ENCODE data around the gene SMAD2.

Gene SMAD2

DNA sequence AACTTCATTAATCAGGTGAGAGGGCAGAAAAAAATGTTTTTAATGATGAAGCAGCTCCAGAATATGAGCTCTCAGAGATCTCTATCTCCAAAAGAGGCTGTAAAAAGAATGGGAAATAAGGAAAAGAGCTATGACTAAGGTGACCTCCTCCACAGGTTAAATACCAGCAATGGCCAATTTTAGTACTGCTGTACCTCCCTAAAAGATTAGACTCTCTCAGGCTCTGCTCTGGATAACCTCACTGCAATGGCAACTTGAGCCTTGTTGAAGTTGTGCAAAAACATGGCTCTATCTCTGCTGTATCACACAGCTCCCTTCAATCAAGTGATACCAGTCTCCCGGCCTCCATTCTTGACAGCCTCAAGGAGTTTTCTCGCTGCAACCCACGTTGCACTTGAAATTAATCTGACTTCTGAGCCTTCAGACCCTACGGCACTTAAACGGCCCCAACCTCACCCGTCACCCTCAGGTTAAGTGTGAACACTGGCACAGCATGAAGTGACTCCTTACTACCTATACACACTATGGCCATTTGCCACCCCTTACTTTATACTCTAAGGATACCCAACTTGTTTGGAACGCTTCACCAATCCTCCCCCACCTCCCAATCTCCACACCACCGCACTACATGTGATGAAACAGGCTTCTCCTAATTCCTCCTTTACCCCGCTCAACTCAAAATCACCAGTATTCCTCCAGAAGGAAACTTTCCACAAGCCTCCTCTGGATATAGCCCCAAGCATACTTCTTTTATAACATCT, 36.3 kb downstream of the SMAD2 start:
- DNase-seq: no peak

GRCh38 chr18:47893047-47893446, 37.4 kb downstream of the SMAD2 start:
- no peak for DNase-seq

- DNase-seq: no peak
Measured at GRCh38 chr18:47888156-47888555, 42.3 kb downstream of the SMAD2 start.

GRCh38 chr18:47887227-47887626, 43.2 kb downstream of the SMAD2 start:
- no peak for DNase-seq

DNA sequence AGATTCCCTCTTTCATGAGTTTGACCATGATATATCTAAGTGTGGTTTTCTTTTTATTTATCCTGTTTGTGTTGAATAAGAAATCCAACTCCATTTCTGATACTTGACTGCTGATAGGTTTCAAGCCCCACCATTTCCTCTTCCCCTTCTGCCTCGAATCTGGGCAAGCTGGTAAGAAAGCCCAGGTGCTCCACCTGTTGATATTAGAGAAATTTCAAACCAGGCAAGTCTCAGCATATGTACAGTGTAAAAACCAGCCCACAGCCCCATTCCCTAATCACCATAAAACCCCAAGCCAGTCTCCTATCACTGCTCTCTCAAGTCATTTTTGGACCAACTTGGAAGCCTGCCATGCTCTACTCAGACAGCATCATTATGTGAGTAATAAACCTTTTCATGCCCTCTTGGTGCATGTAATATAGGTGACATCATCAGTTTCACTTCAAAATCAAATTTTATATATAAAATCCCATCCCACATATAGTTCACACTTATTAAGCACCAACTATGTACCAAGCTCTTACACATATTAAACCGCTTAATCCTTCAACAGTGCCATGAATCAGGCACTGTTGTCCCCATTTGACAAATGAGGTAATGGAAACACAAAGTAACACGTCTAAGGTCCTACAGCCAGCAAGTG, 46.6 kb downstream of the SMAD2 start:
- no peak for DNase-seq

- no peak for DNase-seq
Measured at GRCh38 chr18:47882641-47883040, 47.8 kb downstream of the SMAD2 start.

DNA sequence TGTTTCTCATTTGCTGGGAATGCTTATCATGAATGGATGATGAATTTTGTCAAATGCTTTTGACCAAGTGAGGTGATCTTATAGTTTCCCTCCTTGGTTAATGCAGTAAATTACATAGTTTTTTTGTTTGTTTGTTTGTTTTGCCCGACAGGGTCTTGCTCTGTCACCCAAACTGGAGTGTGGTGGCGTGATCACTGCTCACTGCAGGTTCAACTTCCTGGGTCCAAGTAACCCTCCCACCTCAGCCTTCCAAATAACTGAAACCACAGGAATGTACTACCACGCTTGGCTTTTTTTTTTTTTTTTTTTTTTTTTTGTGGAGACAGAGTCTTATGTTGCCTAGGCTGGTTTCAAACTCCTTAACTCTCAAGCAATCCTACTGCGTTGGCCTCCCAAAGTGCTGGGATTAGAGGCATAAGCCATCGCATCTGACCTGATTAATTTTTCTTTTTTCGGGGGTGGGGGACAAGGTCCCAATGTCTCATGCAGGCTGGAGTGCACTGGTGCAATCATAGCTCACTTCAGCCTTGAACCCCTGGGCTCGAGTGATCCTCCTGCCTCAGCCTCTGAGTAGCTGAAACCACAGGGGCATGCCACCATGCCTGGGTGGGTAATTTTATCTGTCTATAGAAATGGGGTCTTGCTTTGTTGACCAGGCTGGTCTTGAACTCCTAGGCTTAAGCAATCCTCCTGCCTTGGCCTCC, 48.6 kb downstream of the SMAD2 start:
- no peak for DNase-seq

DNA sequence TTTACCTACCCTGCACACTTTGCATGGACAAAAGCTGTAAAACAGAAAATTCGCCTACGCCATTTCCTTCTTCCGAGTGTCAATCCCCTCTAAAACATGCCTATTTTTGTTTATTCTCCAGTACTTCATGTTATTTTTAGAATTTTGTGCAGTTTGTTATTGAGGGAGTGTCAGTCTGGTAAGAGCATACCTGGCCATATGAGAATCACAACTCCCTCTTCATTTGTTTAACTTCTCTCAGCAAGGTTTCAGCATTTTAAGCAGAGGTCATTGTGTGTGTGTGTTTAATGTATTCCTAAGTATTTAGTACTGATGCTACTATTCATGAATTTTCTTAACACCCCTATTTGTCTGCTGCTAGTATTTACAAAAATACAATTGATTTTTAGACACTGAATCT, 49.4 kb downstream of the SMAD2 start:
- DNase-seq: no peak

DNA sequence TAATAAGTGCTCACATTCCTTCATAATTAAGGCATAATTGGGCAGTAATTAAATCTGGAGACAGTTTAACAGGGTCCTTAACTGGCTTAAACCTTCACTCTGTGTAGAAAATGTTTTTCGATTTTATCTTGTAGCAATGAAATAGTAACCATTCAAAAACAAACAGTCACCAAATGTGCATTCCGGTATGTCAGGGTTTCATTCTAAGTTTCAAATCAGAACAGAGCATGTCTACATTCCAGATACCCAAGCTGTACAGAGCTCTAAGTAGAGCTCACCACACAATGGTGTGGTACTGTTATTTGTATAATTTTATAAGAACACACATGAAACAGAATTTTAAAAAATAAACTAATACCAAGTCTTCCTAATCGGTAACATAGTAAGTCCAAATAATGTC, 52.6 kb downstream of the SMAD2 start:
- no peak for DNase-seq

- DNase-seq: no peak
Measured at GRCh38 chr18:47876813-47877212, 53.6 kb downstream of the SMAD2 start.

DNA sequence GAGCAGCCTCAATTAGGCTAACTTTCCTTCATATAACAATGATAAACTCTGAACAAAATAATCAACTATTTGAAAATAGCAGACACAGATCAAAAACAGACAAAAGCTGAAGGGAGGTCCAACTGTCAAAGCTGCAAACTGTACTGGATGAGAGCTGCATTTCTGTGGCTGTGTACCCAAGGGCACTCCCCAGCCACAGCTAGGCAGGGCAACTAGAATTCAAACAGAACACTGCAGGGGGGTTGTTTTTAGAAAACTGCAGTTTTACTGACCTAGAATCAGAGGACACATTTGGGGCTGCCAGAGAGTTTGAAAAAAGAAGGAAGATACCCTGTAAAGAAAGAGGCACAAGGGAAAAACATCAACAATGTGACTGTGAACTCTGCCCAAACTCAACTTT, 56.8 kb downstream of the SMAD2 start:
- DNase-seq: no peak

- DNase-seq: no peak
Measured at GRCh38 chr18:47872426-47872825, 58.0 kb downstream of the SMAD2 start.

DNA sequence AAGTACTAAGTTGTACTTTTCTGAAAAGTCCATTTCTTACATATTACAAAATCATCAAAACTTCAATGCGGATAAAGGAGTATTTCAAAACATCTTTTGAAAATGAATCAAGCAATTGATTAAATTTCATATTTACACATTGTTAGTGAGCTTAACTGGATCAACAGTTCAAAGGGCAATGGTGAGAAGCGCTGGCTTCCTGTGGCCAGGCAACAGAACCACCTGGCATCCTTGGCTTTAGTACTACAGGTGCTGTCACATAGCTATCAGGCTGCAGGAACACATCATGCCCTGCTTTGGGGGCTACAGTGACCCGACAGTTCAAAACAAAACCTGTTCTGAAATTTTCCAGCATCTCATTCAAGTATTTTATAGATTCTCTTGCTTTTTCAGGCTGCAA, 59.2 kb downstream of the SMAD2 start:
- no peak for DNase-seq

DNA sequence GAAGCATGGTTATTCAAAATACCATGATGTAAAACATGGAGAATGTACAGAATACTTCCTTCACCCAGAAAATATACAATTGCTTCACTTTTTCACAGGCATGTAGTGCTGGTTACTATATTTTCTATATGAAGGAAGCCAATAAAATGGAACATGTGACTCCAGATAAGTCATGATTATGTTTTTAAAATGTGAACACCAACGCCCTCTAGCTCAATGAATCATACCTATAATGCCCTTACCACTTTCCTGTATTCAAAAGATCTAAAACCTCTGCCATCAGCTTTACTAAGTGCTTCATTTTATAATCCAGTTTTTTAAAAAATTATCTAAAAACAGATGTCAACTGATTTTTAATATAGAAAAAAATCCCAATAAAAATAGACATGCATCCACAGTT, 59.9 kb downstream of the SMAD2 start:
- no peak for DNase-seq

- DNase-seq: no peak
Measured at GRCh38 chr18:47868744-47869143, 61.7 kb downstream of the SMAD2 start.

GRCh38 chr18:47865183-47865582, 65.3 kb downstream of the SMAD2 start:
- no peak for DNase-seq

GRCh38 chr18:47863041-47863440, 67.4 kb downstream of the SMAD2 start:
- no peak for DNase-seq

DNA sequence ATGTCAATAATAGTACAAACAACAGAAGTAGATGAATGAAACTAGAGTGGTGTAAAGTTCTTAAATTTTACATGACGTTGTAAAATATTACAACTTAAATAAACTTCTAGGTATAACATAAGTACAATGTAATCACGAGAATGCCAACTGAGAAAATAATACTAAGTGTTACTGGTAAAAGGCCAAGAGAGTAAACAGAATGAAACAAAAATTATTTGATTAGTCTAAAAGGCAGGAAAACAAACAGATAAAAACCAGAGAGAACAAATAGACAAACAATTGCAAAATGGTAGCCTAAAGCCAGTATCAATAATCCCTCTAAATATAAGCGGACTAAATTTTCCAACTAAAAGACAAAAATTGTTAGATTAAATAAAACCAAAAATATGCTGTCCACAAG, 71.9 kb downstream of the SMAD2 start:
- DNase-seq: no peak

DNA sequence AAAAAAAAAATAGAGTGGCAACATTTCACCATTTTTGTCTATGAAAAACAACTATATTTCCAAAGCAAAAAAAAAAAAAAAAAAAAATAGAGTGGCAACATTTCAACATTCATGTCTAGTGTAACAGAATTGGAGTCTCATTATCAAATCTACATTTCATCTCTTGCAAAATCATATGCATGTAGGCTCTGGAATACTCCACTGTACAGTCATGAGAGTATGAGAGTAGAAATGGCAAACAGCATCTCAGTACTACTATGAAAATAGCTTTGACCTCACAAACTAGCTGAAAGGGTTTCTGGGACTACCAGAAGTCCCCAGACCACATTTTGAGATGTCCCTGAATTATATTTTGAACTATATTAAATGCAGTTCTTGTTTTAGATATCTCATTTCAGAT, 82.8 kb downstream of the SMAD2 start:
- DNase-seq: no peak

DNA sequence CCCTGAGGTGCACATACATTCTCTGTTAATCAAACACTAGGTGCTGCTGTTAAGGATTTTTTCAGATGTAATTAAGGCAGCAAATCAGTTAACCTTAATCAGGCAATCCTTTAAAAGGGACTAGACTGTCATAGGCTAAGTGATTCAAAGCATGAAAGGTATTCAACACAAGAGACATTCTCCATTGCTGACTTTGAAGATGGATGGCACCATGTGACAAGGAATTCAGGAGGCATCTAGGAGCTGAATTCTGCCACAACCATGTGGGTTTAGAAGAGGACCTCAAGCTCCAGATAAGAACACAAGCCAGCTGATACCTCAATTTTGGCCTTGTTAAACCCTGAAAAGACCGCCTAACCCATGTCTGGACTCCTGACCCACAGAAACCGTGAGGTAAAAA, 84.0 kb downstream of the SMAD2 start:
- DNase-seq: no peak

DNA sequence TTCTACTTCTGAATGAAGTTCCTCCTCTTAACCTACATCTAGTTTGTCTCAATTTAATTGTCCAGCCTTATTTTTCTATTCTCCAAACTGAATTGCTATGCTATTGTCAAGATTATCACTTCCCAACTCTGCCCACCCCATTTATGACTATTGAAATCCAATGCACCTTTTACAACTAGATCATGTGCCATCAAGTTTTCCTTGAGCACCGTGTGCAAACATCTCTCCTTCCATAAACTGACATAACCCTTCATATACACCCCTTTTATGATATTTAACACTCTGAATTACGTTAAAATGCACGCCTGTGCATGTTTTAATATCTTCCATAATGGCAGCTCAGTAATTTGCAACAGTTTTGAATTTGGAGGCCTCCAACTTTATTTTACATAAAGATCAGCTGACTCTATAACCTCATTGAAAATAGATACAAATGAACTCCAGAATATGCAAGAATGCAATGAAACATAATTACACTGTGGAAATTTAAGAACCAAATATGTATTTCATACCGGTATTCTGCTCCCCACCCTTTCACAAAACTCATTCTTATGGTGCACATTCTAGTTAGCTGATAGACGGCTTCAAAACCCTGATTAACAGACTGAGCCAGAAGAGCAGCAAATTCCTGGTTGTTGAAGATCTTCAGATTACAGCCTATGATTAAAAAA, 85.5 kb downstream of the SMAD2 start:
- no peak for DNase-seq

- no peak for DNase-seq
Measured at GRCh38 chr18:47842836-47843235, 87.6 kb downstream of the SMAD2 start.

DNA sequence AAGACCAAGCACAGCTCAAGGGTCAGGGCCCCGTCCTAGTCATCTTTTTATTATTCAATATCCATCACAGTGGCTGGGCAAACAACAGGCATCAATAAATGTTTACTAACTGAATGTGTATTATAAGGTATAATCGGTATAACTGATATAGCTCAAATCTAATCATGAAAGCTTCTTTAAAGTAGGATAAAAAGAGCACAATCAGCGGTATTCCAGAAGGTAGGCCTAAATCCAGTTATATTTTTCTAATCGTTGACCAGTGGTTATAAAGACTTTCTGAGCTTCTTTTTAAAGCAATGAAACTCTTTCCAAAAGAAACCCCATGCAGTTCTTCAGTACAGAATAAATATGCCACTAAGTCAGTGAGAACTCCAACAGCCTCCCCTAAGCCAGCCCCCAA, 92.1 kb downstream of the SMAD2 start:
- no peak for DNase-seq

DNA sequence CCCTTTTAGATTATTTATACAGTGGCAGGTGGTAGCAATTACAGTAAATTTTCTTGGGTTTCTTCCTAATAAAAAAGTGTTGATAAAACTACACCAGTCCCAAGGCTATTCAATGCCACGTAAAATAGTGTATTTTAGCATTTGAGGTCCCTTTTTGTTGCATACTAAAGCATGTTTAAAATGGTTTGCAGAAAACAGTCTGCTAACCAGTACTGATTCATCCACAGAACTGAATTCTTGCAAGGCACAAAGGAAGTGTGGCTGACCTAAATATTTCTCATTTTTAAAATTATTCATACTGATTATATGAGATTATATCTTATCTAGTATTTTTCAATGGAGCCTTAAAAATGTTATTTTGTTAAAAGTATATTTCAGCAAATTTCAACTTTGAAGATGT, 98.1 kb downstream of the SMAD2 start:
- DNase-seq: no peak

Data from GOT3 (cell line).